ENCODE results near the gene KLHL8.

DNA sequence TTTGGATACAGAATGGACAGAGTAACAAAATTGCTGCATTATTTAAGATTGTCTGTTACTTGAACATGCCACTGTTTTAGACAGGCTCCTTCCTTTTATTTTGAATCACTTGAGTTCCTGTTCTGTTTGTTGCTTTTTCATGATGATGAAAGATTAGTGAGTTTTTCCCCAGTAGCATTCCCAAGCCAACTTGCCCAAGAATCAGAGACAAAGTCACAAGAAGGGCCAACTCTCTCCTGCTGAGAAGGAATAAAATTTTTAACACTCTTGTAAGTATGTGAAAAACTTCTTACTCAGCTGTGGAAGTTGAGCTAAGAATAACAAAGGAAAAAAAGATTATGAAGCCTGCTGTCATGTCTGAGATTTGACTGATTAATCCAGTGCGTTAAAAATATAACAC lies 104.2 kb downstream of the KLHL8 start:
- TF ChIP-seq POLR2A (IDR thresholded peaks at IDR 0.05; ENCODE audit: low read depth, low read length) = no peak
- TF ChIP-seq TAF1 (IDR thresholded peaks at IDR 0.05; ENCODE audit: low read depth, low read length) = no peak
- no peak for TF ChIP-seq POU2F2 (IDR thresholded peaks at IDR 0.05; ENCODE audit: low read depth, low read length)
- TF ChIP-seq SPI1 (IDR thresholded peaks at IDR 0.05; ENCODE audit: low read depth, low read length) = no peak
- TF ChIP-seq POLR2AphosphoS5 (IDR thresholded peaks at IDR 0.05; ENCODE audit: low read depth, low read length) = no peak
- TF ChIP-seq PAX5 (IDR thresholded peaks at IDR 0.05; ENCODE audit: insufficient read depth, low read length, severe bottlenecking) = no peak

Measured in GM12891 (cell line).